Activated T-helper 17 cell treated with anti-CD3 and anti-CD28 coated beads, Interleukin-2, amount 50 U/mL, for 72 hours (primary cell): ENCODE data around the gene CBLC. TPM values are rescaled to one million over a fixed set of nuclear protein-coding genes. Genes with fewer than 3 reads are reported as not detected.
A peak's percentile ranks its signal among the peaks of the same experiment; 100 is the strongest.

ENCODE experiments used
- ATAC-seq: fragments of 150-1000 bp; cut with Tn5 transposase; replicated peaks from 2 replicates; pipeline ENCODE4 v1.10.0; 2021; ENCODE audit warnings: mild to moderate bottlenecking, moderate library complexity
- H3K27ac Mint-ChIP-seq: one replicate; pipeline ENCODE4 v1.8.0; 2022; ENCODE audit warnings: mixed read lengths
- H3K27me3 Mint-ChIP-seq: one replicate; pipeline ENCODE4 v1.8.0; 2022; ENCODE audit warnings: mixed read lengths
- H3K36me3 Mint-ChIP-seq: one replicate; pipeline ENCODE4 v1.8.0; 2022; ENCODE audit warnings: low read depth, mild to moderate bottlenecking, mixed read lengths
- H3K4me1 Mint-ChIP-seq: one replicate; pipeline ENCODE4 v1.8.0; 2022; ENCODE audit warnings: mixed read lengths
- H3K4me3 Mint-ChIP-seq: one replicate; pipeline ENCODE4 v1.8.0; 2022; ENCODE audit warnings: mild to moderate bottlenecking, mixed read lengths
- H3K9me3 Mint-ChIP-seq: one replicate; pipeline ENCODE4 v1.8.0; 2022; ENCODE audit warnings: mixed read lengths
- total RNA-seq, 2 donors: library from RNA; stranded (reverse); gene quantifications; one replicate each; pipeline ENCODE4 v1.2.3, GENCODE V29; 2022

The CBLC gene
- total RNA-seq, 2 donors from 2014 or later = not detected

DNA sequence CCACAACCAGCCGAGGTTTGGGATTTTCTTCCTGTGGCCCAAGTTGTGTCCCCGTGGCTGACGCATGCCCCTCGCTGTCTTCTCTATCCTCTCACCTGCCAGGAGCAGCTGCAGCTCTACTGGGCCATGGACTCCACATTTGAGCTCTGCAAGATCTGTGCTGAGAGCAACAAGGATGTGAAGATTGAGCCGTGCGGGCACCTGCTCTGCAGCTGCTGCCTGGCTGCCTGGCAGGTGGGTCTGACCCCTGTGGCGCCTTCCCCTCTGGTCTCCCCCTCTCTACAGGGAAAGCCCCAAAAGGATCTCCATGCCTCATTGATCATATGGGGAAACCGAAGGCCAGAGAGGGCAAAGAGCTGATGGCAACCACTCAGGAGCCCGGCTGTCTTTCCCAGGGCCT, 14.6 kb downstream of the CBLC start:
- Mint-ChIP-seq H3K27me3 (no peaks in the 10 kb centered on the region), H3K4me3 (no peak overlapping the region), H3K4me1 (peaks cover 5% of the 10 kb centered on the region), H3K27ac (no peak overlapping the region), H3K36me3 (no peaks in the 10 kb centered on the region), H3K9me3 (no peaks in the 10 kb centered on the region)
- no peak for ATAC-seq

DNA sequence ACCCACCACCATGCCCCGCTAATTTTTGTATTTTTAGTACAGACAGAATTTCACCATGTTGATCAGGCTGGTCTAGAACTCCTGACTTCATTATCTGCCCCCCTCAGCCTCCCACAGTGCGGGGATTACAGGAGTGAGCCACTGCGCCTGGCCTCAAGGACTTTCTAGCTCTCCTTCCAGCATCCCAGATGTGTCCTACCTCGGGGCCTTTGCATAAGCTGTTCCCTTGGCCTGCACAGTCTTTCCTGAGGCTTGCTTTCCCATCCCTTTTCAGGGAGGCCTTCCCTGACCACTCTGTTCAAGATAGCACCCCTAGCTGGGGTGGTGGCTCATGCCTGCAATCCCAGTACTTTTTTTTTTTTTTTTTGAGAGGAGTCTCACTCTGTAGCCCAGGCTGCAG, 16.9 kb downstream of the CBLC start:
- ATAC-seq = no peak
- Mint-ChIP-seq H3K36me3 (no peaks in the 10 kb centered on the region), H3K4me3 (no peak overlapping the region), H3K27ac (peak overlapping the region; percentile 22), H3K27me3 (no peaks in the 10 kb centered on the region), H3K4me1 (peaks cover 5% of the 10 kb centered on the region), H3K9me3 (no peaks in the 10 kb centered on the region)

DNA sequence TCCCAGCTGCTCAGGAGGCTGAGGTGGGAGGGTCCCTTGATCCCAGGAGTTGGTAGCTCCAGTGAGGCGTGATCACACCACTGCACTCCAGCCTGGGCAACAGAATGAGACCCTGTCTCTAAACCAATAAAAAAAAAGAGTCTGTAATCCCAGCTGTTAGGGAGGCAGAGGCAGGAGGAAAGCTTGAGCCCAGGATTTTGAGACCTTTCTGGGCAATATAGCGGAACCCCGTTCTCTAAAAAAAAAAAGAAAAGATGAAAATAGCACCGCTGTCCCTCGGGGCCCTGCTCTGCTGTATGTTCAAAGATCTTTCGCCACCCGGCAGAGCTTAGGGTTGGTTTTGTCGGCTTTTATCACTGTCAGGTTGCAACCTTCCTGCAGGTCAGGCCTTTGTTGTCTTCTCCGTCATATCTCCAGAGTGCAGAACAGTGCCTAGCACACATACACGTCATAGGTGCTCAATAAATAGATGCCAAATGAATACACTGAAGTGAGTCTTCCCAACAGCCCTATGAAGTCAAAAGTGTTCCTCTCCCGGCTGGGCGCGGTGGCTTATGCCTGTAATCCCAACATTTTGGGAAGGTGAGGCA, 17.8 kb downstream of the CBLC start:
- no peaks in the 10 kb centered on the region for H3K27me3 Mint-ChIP-seq
- no peak for ATAC-seq
- H3K4me3 Mint-ChIP-seq = no peak overlapping the region
- no peaks in the 10 kb centered on the region for H3K9me3 Mint-ChIP-seq
- H3K27ac Mint-ChIP-seq = no peak overlapping the region
- no peaks in the 10 kb centered on the region for H3K36me3 Mint-ChIP-seq
- peaks cover 5% of the 10 kb centered on the region for H3K4me1 Mint-ChIP-seq

DNA sequence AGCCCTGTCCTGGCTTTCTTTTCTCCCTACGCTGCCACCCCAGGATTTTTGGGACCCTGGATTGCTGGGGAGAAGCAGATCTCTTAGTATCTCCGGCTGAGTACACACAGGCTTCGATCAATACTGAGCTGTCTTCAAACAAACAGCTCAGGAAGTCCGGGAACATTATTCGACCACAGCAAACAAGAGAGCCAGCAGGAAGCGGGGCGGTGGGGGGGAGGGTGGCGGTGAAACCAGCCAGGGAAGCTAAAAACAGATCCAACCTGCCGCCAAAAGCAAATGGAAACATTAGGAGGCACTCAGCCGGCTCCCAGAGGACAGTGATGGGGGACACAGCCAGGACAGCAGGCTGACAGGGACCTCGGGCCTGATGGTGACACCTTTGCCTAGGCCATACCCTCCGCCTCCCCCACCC, 19.0 kb downstream of the CBLC start:
- ATAC-seq = no peak
- Mint-ChIP-seq H3K36me3 (no peaks in the 10 kb centered on the region), H3K27me3 (no peaks in the 10 kb centered on the region), H3K4me1 (peaks cover 5% of the 10 kb centered on the region), H3K4me3 (no peak overlapping the region), H3K27ac (peak overlapping the region; percentile 46), H3K9me3 (no peaks in the 10 kb centered on the region)

DNA sequence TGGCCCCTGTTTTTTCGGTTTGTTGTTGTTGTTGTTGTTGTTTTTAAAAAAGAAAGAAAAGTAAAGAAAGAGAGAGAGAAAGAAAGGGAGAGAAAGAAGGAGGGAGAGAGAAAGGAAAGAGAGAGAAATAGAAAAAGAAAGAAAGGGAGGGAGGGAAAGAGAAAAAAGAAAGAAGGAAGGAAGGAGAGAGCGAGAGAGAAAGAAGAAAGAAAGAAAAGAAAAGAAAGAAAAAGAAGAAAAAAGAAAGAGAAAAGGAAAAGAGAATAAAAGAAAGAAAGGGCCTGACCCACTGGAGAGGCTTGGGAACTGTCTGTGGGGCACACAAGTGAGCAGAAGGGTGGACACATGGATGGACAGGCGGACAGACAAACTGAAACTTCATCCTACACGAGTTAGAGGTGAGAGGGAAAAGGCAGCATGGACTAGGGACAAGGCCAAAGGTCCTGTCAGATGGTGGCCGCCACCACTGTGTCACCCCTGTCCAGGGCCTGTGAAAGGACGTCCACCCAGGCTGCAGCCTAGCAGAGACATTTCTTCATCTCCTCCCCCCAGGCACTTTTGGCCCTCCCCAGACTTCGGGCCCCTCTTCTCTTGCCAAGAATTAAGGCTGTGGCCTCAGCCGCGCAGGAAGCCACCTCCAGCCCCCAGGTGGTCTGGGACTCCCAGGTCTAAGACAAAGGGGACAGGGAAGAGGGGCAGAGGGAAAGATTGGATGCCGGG, 22.1 kb downstream of the CBLC start:
- Mint-ChIP-seq H3K4me3 (no peak overlapping the region), H3K27ac (no peak overlapping the region), H3K4me1 (peaks cover 5% of the 10 kb centered on the region), H3K36me3 (no peaks in the 10 kb centered on the region), H3K9me3 (no peaks in the 10 kb centered on the region), H3K27me3 (no peaks in the 10 kb centered on the region)
- ATAC-seq = no peak

DNA sequence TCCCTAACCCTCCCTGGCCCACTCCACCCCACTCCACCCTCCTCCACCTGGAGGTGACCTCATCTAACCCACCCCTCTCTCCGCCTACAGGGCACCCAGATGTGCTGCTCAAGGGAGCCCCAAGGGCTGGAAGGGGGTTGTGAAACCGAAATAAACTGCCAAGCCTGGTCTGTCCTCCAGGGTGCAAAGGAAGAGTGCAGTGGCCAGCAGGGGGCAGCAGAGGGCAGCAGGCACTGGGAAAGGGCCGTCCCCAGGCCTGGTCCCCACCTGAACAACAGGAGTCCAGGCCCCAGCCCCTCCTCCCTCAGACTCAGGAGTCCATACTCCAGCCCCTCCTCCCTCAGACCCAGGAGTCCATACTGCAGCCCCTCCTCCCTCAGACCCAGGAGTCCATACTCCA, 22.8 kb downstream of the CBLC start:
- no peak overlapping the region for H3K27ac Mint-ChIP-seq
- H3K36me3 Mint-ChIP-seq = no peaks in the 10 kb centered on the region
- H3K27me3 Mint-ChIP-seq = no peaks in the 10 kb centered on the region
- no peaks in the 10 kb centered on the region for H3K9me3 Mint-ChIP-seq
- H3K4me1 Mint-ChIP-seq = peaks cover 5% of the 10 kb centered on the region
- peak; percentile 94 for ATAC-seq
- H3K4me3 Mint-ChIP-seq = no peak overlapping the region

DNA sequence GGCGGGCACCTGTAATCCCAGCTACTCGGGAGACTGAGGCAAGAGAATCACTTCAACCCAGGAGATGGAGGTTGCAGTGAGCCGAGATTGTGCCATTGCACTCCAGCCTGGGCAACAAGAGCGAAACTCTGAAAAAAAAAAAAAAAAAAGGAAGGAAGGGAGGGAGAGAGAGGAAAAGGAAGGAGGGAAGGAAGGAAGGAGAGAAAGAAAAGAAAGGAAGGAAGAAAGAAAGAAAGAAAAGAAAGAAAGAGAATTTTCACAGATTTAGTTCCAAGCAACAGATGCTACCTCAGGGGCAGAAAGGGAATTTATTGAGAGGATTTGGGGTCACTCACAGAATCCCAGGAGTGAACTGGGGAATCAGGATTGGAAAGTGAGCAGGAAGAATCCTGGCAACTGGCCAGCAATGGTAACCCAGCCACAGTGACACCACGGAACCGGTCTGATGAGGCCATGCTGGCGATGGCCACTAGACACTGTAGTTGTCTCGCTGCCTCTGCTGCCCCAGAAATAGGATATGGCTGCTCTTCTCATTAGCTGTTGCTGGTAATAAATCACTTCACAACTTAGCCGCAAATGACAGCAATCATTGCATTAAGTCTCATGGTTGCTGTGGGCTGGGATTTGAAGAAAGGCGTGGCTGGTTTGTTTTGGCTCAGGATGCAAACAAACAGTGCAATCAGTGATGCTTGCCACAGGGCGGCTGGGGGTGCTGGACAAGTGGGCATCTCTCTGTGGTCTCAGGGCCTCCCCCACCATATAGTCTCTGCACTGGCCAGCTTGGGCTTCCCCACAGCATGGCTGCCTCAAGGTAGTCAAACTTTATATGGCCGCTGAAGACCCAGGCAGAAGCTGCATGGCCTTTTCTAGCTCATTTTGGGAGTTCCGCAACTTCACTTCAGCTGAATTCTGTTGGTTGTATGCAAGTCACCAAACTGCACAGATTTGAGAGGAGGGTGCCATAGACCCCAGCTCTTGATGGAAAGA, 26.0 kb downstream of the CBLC start:
- no peaks in the 10 kb centered on the region for H3K36me3 Mint-ChIP-seq
- H3K4me3 Mint-ChIP-seq = no peak overlapping the region
- H3K27me3 Mint-ChIP-seq = no peaks in the 10 kb centered on the region
- no peaks in the 10 kb centered on the region for H3K4me1 Mint-ChIP-seq
- no peaks in the 10 kb centered on the region for H3K9me3 Mint-ChIP-seq
- no peak overlapping the region for H3K27ac Mint-ChIP-seq
- ATAC-seq = no peak

DNA sequence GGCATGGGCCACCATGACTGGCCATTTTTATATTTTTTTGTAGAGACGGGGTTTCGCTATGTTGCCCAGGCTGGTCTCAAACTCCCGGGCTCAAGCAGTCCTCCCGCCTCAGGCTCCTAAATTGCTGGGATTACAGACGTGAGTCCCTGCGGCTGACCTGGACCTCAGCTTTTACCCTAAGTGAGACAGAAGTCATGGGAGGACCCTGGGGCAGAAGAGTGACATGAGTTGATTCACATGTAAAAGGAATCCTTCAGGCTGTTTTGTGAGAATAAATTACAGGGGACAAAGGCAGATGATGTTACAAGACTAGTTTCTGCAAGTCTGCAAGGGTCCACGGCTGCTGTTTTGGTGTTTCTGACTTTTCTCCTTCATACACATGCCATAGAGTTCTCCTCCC, 28.6 kb downstream of the CBLC start:
- Mint-ChIP-seq H3K36me3 (no peaks in the 10 kb centered on the region), H3K4me3 (no peak overlapping the region), H3K4me1 (no peaks in the 10 kb centered on the region), H3K27ac (no peak overlapping the region), H3K27me3 (peaks cover 6% of the 10 kb centered on the region), H3K9me3 (no peaks in the 10 kb centered on the region)
- no peak for ATAC-seq

DNA sequence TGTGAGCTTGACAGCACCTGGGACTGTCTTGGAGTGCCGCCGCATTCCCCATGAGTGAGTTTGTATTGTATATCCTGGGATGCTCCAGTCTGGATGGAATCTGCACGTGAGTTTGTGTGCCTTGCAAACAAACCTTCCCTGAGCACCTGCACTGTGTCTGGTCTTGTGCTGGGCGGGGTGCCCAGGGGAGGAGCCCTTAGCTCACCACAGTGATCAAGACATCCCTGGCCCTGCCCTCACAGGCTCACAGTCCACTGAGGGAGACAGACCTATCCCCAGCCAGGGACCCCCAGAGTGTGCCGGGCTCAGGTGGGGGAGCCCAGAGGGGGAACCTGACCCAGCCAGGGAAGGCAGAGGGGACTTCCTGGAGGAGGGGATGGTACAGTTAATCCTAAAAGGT, 29.5 kb downstream of the CBLC start:
- Mint-ChIP-seq H3K4me1 (no peaks in the 10 kb centered on the region), H3K4me3 (no peak overlapping the region), H3K27ac (no peak overlapping the region), H3K36me3 (no peaks in the 10 kb centered on the region), H3K9me3 (no peaks in the 10 kb centered on the region), H3K27me3 (peaks cover 10% of the 10 kb centered on the region)
- ATAC-seq = no peak

DNA sequence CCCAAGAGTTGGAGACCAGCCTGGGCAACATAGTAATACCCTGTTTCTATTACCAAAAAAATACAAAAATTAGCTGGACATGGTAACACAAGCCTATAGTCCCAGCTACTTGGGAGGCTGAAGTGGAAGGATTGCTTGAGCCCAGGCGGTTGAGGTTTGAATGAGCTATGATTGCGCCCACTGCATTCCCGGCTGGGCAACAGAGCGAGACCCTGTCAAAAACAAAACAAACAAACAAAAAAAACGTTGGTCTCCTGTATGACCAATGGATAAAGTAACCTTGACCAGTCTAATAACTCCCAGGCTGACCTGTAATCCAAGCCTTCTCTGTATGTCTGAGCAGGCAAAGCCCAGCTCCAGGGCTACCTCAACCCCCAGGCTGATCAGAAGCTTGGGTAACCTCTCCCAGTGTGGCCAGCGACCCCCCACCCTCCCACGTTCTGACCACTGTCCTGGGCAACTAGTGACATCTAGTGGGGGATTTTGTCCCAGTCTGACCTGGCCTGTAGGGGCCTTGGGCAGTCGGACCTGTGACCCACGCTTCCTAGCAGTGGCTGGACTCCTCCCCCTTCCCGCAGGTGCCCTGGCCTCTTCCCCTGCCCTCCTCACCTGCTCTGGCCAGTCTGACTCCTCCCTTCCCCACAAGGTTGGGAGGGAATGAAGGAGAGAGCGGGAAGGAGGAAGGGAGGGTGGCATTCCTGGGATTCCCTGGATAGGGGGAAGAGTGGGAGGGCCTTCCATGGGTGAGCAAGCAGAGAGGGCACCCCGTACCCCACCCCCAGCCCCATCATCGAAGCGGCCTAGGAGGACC, 30.2 kb downstream of the CBLC start:
- peak overlapping the region; percentile 22 for H3K4me3 Mint-ChIP-seq
- no peak overlapping the region for H3K27ac Mint-ChIP-seq
- no peaks in the 10 kb centered on the region for H3K9me3 Mint-ChIP-seq
- no peaks in the 10 kb centered on the region for H3K36me3 Mint-ChIP-seq
- H3K4me1 Mint-ChIP-seq = no peaks in the 10 kb centered on the region
- peaks cover 10% of the 10 kb centered on the region for H3K27me3 Mint-ChIP-seq
- ATAC-seq = no peak

DNA sequence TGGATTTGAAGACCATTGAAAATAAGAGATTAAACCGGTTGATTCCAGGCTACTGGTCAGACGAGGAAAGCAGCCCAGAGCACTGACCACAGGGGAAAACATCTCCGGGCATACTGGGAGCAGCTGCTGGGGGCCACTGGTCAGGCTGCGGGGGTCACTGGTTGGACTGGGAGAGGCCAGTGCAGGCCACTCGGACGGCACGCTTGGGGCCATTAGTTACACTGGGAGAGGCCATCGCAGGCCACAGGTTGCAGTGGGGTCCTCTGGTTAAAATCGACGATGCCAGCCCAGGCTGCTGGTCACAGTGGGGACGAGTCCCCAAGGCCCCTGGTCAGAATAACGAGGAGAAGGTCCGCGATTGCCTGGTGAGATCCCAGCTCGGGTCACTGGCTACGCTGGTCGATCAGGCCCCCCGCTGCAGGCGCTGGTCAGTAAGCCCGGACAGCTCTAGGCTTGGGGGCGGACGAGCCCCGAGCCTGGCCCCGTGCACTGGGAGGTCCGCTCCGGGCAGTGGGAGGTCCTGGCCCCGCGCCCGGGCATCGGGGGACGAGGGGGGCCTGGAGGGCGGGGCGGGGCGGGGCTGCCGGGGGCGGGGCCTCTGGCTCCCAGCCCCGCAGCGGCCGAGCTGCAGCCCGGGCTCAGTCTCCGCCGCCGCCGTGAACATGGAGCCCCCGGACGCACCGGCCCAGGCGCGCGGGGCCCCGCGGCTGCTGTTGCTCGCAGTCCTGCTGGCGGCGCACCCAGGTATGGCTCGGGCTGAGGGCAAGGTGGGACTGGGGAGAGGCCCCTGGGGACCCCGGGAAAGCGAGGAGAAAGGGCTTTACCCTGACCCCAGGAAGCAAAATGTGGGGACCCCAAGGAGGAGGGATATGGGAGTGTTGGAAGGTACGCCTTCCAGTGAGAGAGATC, 31.0 kb downstream of the CBLC start, which contains the start of gene BCAM:
Gene BCAM, plus strand, starts transcription at position 641 of the 909 bp plus-strand sequence. Its CDS starts 22 bp downstream, at position 663.
- peak within 1 kb of the TSS; percentile 22 for H3K4me3 Mint-ChIP-seq
- ATAC-seq = no peak
- no peak within 1 kb of the TSS for H3K27ac Mint-ChIP-seq
- H3K27me3 Mint-ChIP-seq = peaks cover 10% of the 10 kb centered on the region
- no peaks in the 10 kb centered on the region for H3K9me3 Mint-ChIP-seq
- no peaks in the 10 kb centered on the region for H3K4me1 Mint-ChIP-seq
- H3K36me3 Mint-ChIP-seq = no peaks in the 10 kb centered on the region

DNA sequence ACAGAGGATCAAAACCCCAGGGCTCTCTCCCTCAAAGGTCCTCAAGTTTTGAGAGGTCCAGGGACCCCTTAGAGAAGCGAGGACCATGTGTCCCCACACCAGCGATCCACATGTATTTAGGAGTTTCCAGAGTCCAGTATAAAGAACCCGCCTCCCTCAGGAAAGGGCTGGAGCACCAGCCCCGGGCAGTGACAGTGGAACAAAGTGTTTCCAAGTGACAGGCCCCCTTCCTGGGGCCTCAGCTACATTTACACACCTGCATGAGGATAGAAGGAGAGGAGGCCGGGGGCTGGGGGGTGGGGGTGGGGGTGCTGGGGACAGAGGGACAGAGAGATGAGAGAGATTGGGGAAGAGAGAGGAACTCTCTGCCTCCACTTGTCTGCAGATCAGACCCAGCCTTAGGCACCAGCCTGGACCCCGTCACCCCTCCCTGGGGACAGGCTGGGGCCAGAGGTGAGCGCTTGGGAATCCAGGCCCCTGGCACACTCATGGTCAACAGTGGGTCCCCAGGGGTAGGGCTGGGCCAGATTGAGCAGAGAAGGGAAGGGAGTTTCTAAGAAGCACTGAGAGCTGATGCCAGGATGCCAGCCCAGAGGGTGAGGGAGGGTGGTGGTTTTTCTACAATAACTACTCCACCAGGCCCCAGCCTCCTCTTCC, 32.0 kb downstream of the CBLC start:
- Mint-ChIP-seq H3K4me3 (no peak overlapping the region), H3K36me3 (no peaks in the 10 kb centered on the region), H3K27me3 (peaks cover 10% of the 10 kb centered on the region), H3K9me3 (no peaks in the 10 kb centered on the region), H3K4me1 (no peaks in the 10 kb centered on the region), H3K27ac (no peak overlapping the region)
- ATAC-seq = no peak
